ENCODE results near the gene UBALD1. TPM values are rescaled to one million over a fixed set of nuclear protein-coding genes. Genes with fewer than 3 reads are reported as not detected.

UBALD1 gene
- total and polyA plus RNA-seq, 2 donors (not counting 1 experiment from before 2014, with no cell fraction given), result 25.6 to 31.7 TPM

- WGBS (ENCODE audit: insufficient coverage), result 89% methylated on average over 11 of the region's 14 CpGs
- Mint-ChIP-seq H3K9me3 (ENCODE audit: insufficient read depth) (no peaks in the 10 kb centered on the region), H3K4me3 (peak overlapping the region; percentile 89), H3K27me3 (no peaks in the 10 kb centered on the region), H3K27ac (peak overlapping the region; percentile 46), H3K4me1 (peaks cover 29% of the 10 kb centered on the region)
- Histone ChIP-seq H3K79me2 (ENCODE audit: control insufficient read depth, insufficient read depth, low read length) (peaks cover 37% of the 10 kb centered on the region), H3K9ac (ENCODE audit: low read length) (peak overlapping the region; percentile 78), H3K36me3 (replicated peaks in 1 of 2; ENCODE audit: control extremely low read depth in 1 of 2, control insufficient read depth in 1 of 2, extremely low read depth in 1 of 2, insufficient read depth in 2 of 2, low read length in 1 of 2) (peaks cover 0 to 7% of the 10 kb centered on the region in 2 experiments), H3K4me1 (ENCODE audit: control insufficient read depth in 2 of 2, insufficient read depth in 2 of 2, low read length in 2 of 2) (peaks cover 28 to 39% of the 10 kb centered on the region in 2 donors), H2AFZ (ENCODE audit: insufficient read depth, low read depth, low read length, poor library complexity, severe bottlenecking) (no peak overlapping the region), H3K27ac (ENCODE audit: low read length in 2 of 2) (no peak overlapping the region), H3K4me2 (replicated peaks; ENCODE audit: low read depth, low read length, poor library complexity, severe bottlenecking) (peak overlapping the region; percentile 99), H3K27me3 (replicated peaks in 1 of 4; ENCODE audit: control extremely low read depth in 1 of 4, control insufficient read depth in 3 of 4, insufficient read depth in 4 of 4, low read length in 3 of 4) (no peaks in the 10 kb centered on the region), H4K20me1 (ENCODE audit: control insufficient read depth, insufficient read depth, low read length, poor library complexity, severe bottlenecking) (peaks cover 50% of the 10 kb centered on the region), H3K9me3 (ENCODE audit: control extremely low read depth in 1 of 3, control insufficient read depth in 2 of 3, insufficient read depth in 1 of 3, low read length in 2 of 3) (peaks cover 0 to 9% (median 0%) of the 10 kb centered on the region in 3 donors), H3K4me3 (ENCODE audit: control extremely low read depth in 1 of 5, extremely low read depth in 1 of 5, insufficient read depth in 1 of 5, low read depth in 2 of 5, low read length in 4 of 5) (peak overlapping the region in 4 of 5 experiments; percentile 49 to 81 (median 74))
- ChIA-PET CTCF (interaction anchor here (1.0 to 5.4 kb wide), 3 partner anchors 13 to 107 kb away, joined by 3 to 50 read pairs (median 3); partner anchors contain the start of gene MGRN1), POLR2A (no interaction called here)
- no peak for TF ChIP-seq CTCF (IDR thresholded peaks at IDR 0.05)
- TF ChIP-seq EZH2 (IDR thresholded peaks at IDR 0.05; ENCODE audit: borderline replicate concordance, insufficient read depth, low read depth, low read length, poor library complexity, severe bottlenecking), result no peak
- ATAC-seq (ENCODE audit: low read depth), result no peak
- DNase-seq, result no peak
- intact Hi-C loops (cut with micrococcal nuclease), result loop anchor here (10.0 kb wide), 2 partner anchors 498 to 1348 kb away; partner anchors contain the start of gene ADCY9
Observed at GRCh38 chr16:4612977-4613635, 1.6 kb downstream of the UBALD1 start.

GRCh38 chr16:4612474-4612931, 2.2 kb downstream of the UBALD1 start:
- POLR2A ChIA-PET, result interaction anchor here (0.7 kb wide), 1 partner anchor 10 kb away, joined by 6 read pairs; no protein-coding TSS in a partner anchor
- Mint-ChIP-seq H3K9me3 (ENCODE audit: insufficient read depth) (no peaks in the 10 kb centered on the region), H3K27ac (no peak overlapping the region), H3K4me3 (peak overlapping the region; percentile 64), H3K27me3 (no peaks in the 10 kb centered on the region), H3K4me1 (peaks cover 29% of the 10 kb centered on the region)
- Histone ChIP-seq H3K79me2 (ENCODE audit: control insufficient read depth, insufficient read depth, low read length) (peaks cover 37% of the 10 kb centered on the region), H3K4me3 (ENCODE audit: control extremely low read depth in 1 of 5, extremely low read depth in 1 of 5, insufficient read depth in 1 of 5, low read depth in 2 of 5, low read length in 4 of 5) (no peak overlapping the region), H3K9ac (ENCODE audit: low read length) (no peak overlapping the region), H3K27ac (ENCODE audit: low read length in 2 of 2) (no peak overlapping the region), H3K36me3 (replicated peaks in 1 of 2; ENCODE audit: control extremely low read depth in 1 of 2, control insufficient read depth in 1 of 2, extremely low read depth in 1 of 2, insufficient read depth in 2 of 2, low read length in 1 of 2) (peaks cover 0 to 7% of the 10 kb centered on the region in 2 experiments), H2AFZ (ENCODE audit: insufficient read depth, low read depth, low read length, poor library complexity, severe bottlenecking) (no peak overlapping the region), H4K20me1 (ENCODE audit: control insufficient read depth, insufficient read depth, low read length, poor library complexity, severe bottlenecking) (peaks cover 50% of the 10 kb centered on the region), H3K9me3 (ENCODE audit: control extremely low read depth in 1 of 3, control insufficient read depth in 2 of 3, insufficient read depth in 1 of 3, low read length in 2 of 3) (peaks cover 0 to 9% (median 0%) of the 10 kb centered on the region in 3 donors), H3K27me3 (replicated peaks in 1 of 4; ENCODE audit: control extremely low read depth in 1 of 4, control insufficient read depth in 3 of 4, insufficient read depth in 4 of 4, low read length in 3 of 4) (no peaks in the 10 kb centered on the region), H3K4me2 (replicated peaks; ENCODE audit: low read depth, low read length, poor library complexity, severe bottlenecking) (peak overlapping the region; percentile 99), H3K4me1 (ENCODE audit: control insufficient read depth in 2 of 2, insufficient read depth in 2 of 2, low read length in 2 of 2) (peaks cover 28 to 39% of the 10 kb centered on the region in 2 donors)
- intact Hi-C loops (cut with micrococcal nuclease), result loop anchor here (10.0 kb wide), 2 partner anchors 498 to 1348 kb away; partner anchors contain the start of gene ADCY9
- CTCF ChIA-PET, result interaction anchor here (0.7 to 5.4 kb wide), 3 partner anchors 12 to 107 kb away, joined by 3 to 50 read pairs (median 6); partner anchors contain the start of gene MGRN1
- 93% methylated on average over 6 of the region's 7 CpGs for WGBS (ENCODE audit: insufficient coverage)
- ATAC-seq (ENCODE audit: low read depth), result no peak
- TF ChIP-seq CTCF (IDR thresholded peaks at IDR 0.05), result no peak
- no peak for TF ChIP-seq EZH2 (IDR thresholded peaks at IDR 0.05; ENCODE audit: borderline replicate concordance, insufficient read depth, low read depth, low read length, poor library complexity, severe bottlenecking)
- DNase-seq, result no peak
